ENCODE data around the gene BABAM2.

- TF ChIP-seq, protein P1, sequence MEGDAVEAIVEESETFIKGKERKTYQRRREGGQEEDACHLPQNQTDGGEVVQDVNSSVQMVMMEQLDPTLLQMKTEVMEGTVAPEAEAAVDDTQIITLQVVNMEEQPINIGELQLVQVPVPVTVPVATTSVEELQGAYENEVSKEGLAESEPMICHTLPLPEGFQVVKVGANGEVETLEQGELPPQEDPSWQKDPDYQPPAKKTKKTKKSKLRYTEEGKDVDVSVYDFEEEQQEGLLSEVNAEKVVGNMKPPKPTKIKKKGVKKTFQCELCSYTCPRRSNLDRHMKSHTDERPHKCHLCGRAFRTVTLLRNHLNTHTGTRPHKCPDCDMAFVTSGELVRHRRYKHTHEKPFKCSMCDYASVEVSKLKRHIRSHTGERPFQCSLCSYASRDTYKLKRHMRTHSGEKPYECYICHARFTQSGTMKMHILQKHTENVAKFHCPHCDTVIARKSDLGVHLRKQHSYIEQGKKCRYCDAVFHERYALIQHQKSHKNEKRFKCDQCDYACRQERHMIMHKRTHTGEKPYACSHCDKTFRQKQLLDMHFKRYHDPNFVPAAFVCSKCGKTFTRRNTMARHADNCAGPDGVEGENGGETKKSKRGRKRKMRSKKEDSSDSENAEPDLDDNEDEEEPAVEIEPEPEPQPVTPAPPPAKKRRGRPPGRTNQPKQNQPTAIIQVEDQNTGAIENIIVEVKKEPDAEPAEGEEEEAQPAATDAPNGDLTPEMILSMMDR (IDR thresholded peaks at IDR 0.05; ENCODE audit: low read length) = no peak
- TF ChIP-seq EZH2 (optimal IDR thresholded peaks at IDR 0.05; ENCODE audit: low read depth, low read length) (no peak), EZH2phosphoT487 (IDR thresholded peaks at IDR 0.05; ENCODE audit: low read length) (no peak)
Observed at GRCh38 chr2:28240937-28241336, 350.4 kb downstream of the BABAM2 start.
